CD8-positive, alpha-beta memory T cell (primary cell): ENCODE measurements around the gene TTLL8. TPM values are rescaled to one million over a fixed set of nuclear protein-coding genes. Genes with fewer than 3 reads are reported as not detected.

ENCODE experiments used
- CTCF ChIA-PET: fragments of 350-600 bp; sonication (Branson Sonifier 250); formaldehyde crosslinking; loops from one replicate; lab custom pipeline; 2021; ENCODE audit warnings: antibody characterized with exemption; lab: Charles Lee
- POLR2A ChIA-PET: fragments of 350-600 bp; sonication (Branson Sonifier 250); formaldehyde crosslinking; loops from one replicate; lab custom pipeline; 2021; ENCODE audit warnings: antibody characterized with exemption; lab: Charles Lee
- DNase-seq, 5 donors: peaks; one replicate each; pipeline versions ENCODE4 v3.0.0 to v3.0.0-alpha.2; 2020 to 2022; ENCODE audit warnings: mixed read lengths in 1 of 5
- H3K27ac ChIP-seq: one replicate; pipeline ENCODE4 v1.7.0; 2013; ENCODE audit warnings: low read depth, mild to moderate bottlenecking, low read length, moderate library complexity
- H3K27me3 ChIP-seq: 2 replicates; pipeline ENCODE4 v1.7.0; 2013; ENCODE audit warnings: low read length, mild to moderate bottlenecking; ENCODE audit not compliant: insufficient read depth, poor library complexity, severe bottlenecking
- H3K36me3 ChIP-seq: 2 replicates; pipeline ENCODE4 v1.7.0; 2013; ENCODE audit warnings: mild to moderate bottlenecking, low read length, moderate library complexity; ENCODE audit not compliant: insufficient read depth
- H3K4me1 ChIP-seq: 2 replicates; pipeline ENCODE4 v1.7.0; 2013; ENCODE audit warnings: mild to moderate bottlenecking, low read length, moderate library complexity; ENCODE audit not compliant: insufficient read depth
- H3K4me3 ChIP-seq: 2 replicates; pipeline ENCODE4 v1.7.0; 2013; ENCODE audit warnings: mild to moderate bottlenecking, low read length
- H3K9me3 ChIP-seq: 2 replicates; pipeline ENCODE4 v1.7.0; 2013; ENCODE audit warnings: mild to moderate bottlenecking, low read length
- H3K27ac Mint-ChIP-seq, 8 donors: one replicate each; pipeline ENCODE4 v1.8.0; 2020 to 2021; ENCODE audit warnings: mixed read lengths in 8 of 8, mild to moderate bottlenecking in 6 of 8, inconsistent platforms in 3 of 8, moderate library complexity in 3 of 8
- H3K27me3 Mint-ChIP-seq, 2 donors: one replicate each; pipeline ENCODE4 v1.8.0; 2020 to 2021; ENCODE audit warnings: mixed read lengths in 2 of 2, mild to moderate bottlenecking in 1 of 2, moderate library complexity in 1 of 2
- H3K36me3 Mint-ChIP-seq, 3 donors: one replicate each; pipeline ENCODE4 v1.8.0; 2020 to 2021; ENCODE audit warnings: mixed read lengths in 3 of 3, inconsistent platforms in 1 of 3, mild to moderate bottlenecking in 1 of 3
- H3K4me1 Mint-ChIP-seq, 3 donors: one replicate each; pipeline ENCODE4 v1.8.0; 2020 to 2021; ENCODE audit warnings: mixed read lengths in 3 of 3, inconsistent platforms in 1 of 3, mild to moderate bottlenecking in 1 of 3
- H3K4me3 Mint-ChIP-seq, 7 donors: one replicate each; pipeline ENCODE4 v1.8.0; 2020 to 2021; ENCODE audit warnings: mixed read lengths in 7 of 7, mild to moderate bottlenecking in 6 of 7, moderate library complexity in 4 of 7, inconsistent platforms in 2 of 7
- H3K9me3 Mint-ChIP-seq, 5 donors: one replicate each; pipeline ENCODE4 v1.8.0; 2020 to 2022; ENCODE audit warnings: mixed read lengths in 5 of 5, mild to moderate bottlenecking in 3 of 5, moderate library complexity in 2 of 5, inconsistent platforms in 1 of 5
- polyA plus RNA-seq: library from polyadenylated mRNA; unstranded; fragments of 300-500 nt; fragmentation: Illumina TruSeq; gene quantifications from one replicate; pipeline ENCODE4 v1.2.3, GENCODE V29; 2021
- total RNA-seq, 2 experiments: library from RNA; stranded (reverse); gene quantifications; one replicate each; pipeline ENCODE4 v1.2.3, GENCODE V29; 2021

TTLL8 gene
- total RNA-seq (not detected), polyA plus RNA-seq (not detected)

DNA sequence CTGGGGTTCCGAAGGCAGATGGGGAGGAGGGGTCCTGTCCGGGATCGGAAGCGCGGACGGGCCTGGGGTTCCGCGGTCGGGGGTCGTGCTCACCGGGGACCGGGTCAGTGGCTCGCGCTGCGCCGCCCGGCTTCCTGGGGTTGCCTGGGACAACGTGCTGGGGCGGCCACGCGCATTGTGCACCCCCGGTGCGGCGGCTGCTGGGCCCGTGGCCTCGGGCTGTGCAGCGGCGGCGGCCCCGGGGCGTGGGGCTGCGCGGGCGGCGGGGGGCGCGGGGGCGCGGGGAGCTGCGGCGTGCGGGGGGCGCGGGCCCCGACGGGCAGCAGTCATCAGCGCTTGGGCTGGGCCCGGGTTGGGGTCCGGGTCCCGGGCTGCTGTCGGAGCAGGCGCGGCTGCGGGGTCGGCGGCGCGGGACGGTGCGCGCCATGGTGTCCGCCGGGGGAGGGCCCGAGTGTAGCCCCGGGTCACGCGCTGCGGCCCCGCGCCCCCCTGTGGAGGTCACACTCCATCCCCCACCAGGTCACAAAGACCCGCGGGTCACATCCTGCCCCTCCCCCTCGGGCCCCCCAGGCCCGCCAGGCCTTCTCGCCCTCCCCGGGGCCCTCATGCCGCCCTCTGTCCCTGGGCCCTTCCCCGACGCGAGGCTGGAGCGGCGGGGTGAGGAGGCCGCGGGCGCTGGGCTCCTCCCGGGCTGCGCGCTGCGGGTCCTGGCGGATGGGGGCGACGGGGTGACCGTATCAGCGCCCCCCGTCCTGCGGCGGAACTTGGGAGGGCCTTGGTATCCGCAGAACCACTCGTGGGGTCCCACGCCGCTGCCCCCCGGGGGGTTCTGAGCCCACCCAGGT lies at the start of gene TTLL8:
TSS of gene TTLL8 (minus strand) at position 238 of the 845 bp plus-strand sequence.
- H3K27me3 ChIP-seq = peaks cover 4% of the 10 kb centered on the region
- H3K27me3 Mint-ChIP-seq = peaks cover 15 to 48% of the 10 kb centered on the region in 2 donors
- CTCF ChIA-PET = no interaction called here

DNA sequence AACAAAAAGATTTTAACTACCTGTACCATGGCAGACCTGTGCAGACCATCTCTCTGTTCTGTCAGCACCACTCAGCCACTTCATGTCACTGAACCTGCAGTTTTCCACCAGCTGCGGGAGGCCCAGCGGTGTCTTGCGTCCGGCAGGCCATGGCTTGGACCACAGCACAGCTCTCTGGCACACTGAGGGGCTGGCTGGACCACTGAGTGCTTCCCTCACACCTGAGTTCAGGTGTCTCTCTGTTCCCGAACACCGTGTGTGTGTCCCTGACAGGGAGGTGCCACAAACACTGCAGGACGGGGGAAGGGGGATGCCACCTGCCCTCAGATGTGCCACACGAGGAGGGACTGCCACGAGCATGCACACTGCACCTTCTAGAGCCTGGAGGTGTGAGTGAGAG lies 49.4 kb upstream of the TTLL8 start:
- H3K9me3 ChIP-seq = no peaks in the 10 kb centered on the region
- no peak overlapping the region for H3K4me3 ChIP-seq
- Mint-ChIP-seq H3K4me1 (peaks cover 5 to 21% (median 9%) of the 10 kb centered on the region in 3 donors), H3K27ac (no peak overlapping the region), H3K36me3 (no peaks in the 10 kb centered on the region), H3K4me3 (no peak overlapping the region), H3K27me3 (peaks cover 7 to 9% of the 10 kb centered on the region in 2 donors), H3K9me3 (no peaks in the 10 kb centered on the region)
- CTCF ChIA-PET = no interaction called here
- H3K27ac ChIP-seq = no peak overlapping the region
- POLR2A ChIA-PET = no interaction called here
- no peak for DNase-seq
- no peaks in the 10 kb centered on the region for H3K36me3 ChIP-seq
- no peaks in the 10 kb centered on the region for H3K4me1 ChIP-seq
- H3K27me3 ChIP-seq = no peaks in the 10 kb centered on the region

More for the DNA sequence above, at the start of gene TTLL8:
- H3K9me3 Mint-ChIP-seq = peaks cover 0 to 8% (median 4%) of the 10 kb centered on the region in 5 donors
- no peaks in the 10 kb centered on the region for H3K4me1 ChIP-seq
- H3K36me3 Mint-ChIP-seq = peaks cover 0 to 3% (median 0%) of the 10 kb centered on the region in 3 donors
- H3K9me3 ChIP-seq = no peaks in the 10 kb centered on the region
- no peak within 1 kb of the TSS for H3K27ac ChIP-seq
- H3K27ac Mint-ChIP-seq = no peak within 1 kb of the TSS
- H3K4me3 ChIP-seq = no peak within 1 kb of the TSS
- POLR2A ChIA-PET = no interaction called here
- H3K4me3 Mint-ChIP-seq = peak within 1 kb of the TSS in 2 of 7 donors; percentile 24 to 27
- no peak for DNase-seq
- H3K36me3 ChIP-seq = no peaks in the 10 kb centered on the region
- peaks cover 0 to 12% (median 0%) of the 10 kb centered on the region in 3 donors for H3K4me1 Mint-ChIP-seq

DNA sequence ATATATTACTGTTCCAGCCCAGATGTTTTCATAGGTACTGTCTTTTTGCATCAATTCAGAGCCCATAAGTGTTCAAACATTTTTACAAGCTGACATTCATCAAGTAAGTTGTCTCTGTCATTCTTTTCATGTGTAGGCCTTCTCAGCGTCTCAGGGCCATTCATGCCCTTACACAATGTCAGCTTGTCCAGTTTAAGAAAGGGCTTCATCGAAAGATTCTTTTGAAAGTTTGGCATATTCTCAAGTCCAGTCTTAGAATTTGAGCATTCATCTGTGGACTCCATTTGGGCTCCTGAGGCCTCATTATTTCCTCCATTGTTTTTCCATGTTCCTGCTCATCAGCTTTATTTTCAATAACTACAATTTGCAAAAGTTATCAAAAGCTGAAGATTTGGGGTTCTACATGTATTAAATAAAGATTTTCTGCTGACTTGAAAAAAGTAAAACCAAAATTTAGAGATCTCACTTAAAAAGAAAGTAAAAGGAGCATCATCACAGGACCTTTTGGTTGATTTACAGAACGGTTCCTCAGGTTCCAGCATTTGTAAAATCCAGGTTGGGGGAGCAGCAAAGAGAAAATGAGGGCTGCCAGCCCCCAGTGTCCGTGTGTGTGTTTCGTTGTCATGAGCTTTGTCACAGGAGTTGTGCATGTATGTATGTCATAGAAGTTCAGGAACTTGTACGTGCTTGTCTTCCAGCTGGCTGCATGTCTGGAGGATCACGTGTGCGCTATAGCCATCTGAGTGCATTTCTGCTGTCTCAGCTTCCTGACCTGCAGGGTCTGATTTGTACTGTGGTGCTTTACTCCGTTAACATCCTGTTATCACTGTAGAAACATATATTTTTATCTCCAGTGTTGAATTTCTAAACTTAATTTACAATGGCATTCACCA lies 47.4 kb upstream of the TTLL8 start:
- POLR2A ChIA-PET = interaction anchor here (0.7 kb wide), 1 partner anchor 125 kb away, joined by 4 read pairs; no protein-coding TSS in a partner anchor
- Mint-ChIP-seq H3K4me3 (peak overlapping the region in 6 of 7 donors; percentile 19 to 72 (median 58)), H3K36me3 (no peaks in the 10 kb centered on the region), H3K4me1 (peaks cover 3 to 8% (median 5%) of the 10 kb centered on the region in 3 donors), H3K27me3 (peaks cover 7 to 23% of the 10 kb centered on the region in 2 donors), H3K9me3 (no peaks in the 10 kb centered on the region), H3K27ac (no peak overlapping the region)
- Histone ChIP-seq H3K4me1 (no peaks in the 10 kb centered on the region), H3K4me3 (peak overlapping the region; percentile 12), H3K27me3 (no peaks in the 10 kb centered on the region), H3K27ac (peak overlapping the region; percentile 6), H3K36me3 (no peaks in the 10 kb centered on the region), H3K9me3 (no peaks in the 10 kb centered on the region)
- CTCF ChIA-PET = interaction anchor here (0.7 to 1.7 kb wide), 3 partner anchors 12 to 235 kb away, joined by 3 to 5 read pairs (median 4); no protein-coding TSS in a partner anchor
- no peak for DNase-seq

DNA sequence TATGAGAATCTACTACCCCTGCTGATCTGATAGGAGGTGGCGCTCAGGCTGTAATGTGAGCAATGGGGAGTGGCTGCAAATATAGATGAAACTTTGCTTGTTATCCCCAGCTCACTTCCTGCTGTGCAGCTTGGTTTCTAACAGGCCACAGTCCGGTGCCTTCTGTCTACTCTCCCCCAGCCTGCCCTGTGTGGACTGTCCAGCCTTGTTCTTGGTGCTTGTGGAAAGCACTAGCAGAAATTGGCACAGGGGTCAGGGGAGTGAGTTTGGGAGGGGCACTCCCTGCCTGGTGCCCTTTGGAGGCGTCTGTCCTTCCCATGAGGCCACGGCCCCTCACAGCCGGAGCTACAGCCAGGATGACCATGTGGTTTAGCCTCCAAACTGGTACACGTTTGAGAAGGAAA lies 46.0 kb upstream of the TTLL8 start:
- H3K27me3 ChIP-seq = no peaks in the 10 kb centered on the region
- CTCF ChIA-PET = no interaction called here
- H3K36me3 ChIP-seq = no peaks in the 10 kb centered on the region
- H3K27ac ChIP-seq = no peak overlapping the region
- Mint-ChIP-seq H3K4me1 (peaks cover 3 to 8% (median 5%) of the 10 kb centered on the region in 3 donors), H3K27me3 (peaks cover 8 to 29% of the 10 kb centered on the region in 2 donors), H3K36me3 (no peaks in the 10 kb centered on the region), H3K4me3 (no peak overlapping the region), H3K9me3 (no peaks in the 10 kb centered on the region), H3K27ac (peak overlapping the region in 1 of 8 donors; percentile 83)
- no peak overlapping the region for H3K4me3 ChIP-seq
- no peaks in the 10 kb centered on the region for H3K9me3 ChIP-seq
- POLR2A ChIA-PET = no interaction called here
- H3K4me1 ChIP-seq = no peaks in the 10 kb centered on the region
- no peak for DNase-seq

DNA sequence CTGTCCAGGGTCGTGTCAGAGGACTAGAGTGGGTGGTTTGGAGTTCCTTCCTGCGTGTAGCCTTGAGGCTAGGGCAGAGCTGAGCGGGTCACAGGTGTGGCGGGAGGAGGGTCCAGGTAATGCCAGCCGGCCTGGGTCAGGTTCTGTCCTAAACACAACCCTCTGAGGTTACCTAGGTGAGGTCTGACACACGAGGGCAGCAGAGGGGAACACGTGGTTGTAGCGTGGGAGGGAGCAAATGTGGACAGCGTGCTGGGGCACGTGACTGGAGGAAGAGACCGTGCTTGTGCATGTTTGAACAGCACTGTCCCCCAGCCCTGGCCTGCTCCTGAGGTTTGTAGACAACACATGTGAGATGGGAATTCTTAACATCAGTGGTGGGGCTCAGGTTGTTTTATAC lies 44.8 kb upstream of the TTLL8 start:
- Histone ChIP-seq H3K36me3 (no peaks in the 10 kb centered on the region), H3K27ac (no peak overlapping the region), H3K27me3 (no peaks in the 10 kb centered on the region), H3K9me3 (no peaks in the 10 kb centered on the region), H3K4me3 (no peak overlapping the region), H3K4me1 (no peaks in the 10 kb centered on the region)
- peaks cover 9 to 39% of the 10 kb centered on the region in 2 donors for H3K27me3 Mint-ChIP-seq
- CTCF ChIA-PET = no interaction called here
- peak overlapping the region in 1 of 8 donors; percentile 39 for H3K27ac Mint-ChIP-seq
- no peak for DNase-seq
- no peak overlapping the region for H3K4me3 Mint-ChIP-seq
- no peaks in the 10 kb centered on the region for H3K9me3 Mint-ChIP-seq
- no peaks in the 10 kb centered on the region for H3K36me3 Mint-ChIP-seq
- POLR2A ChIA-PET = no interaction called here
- H3K4me1 Mint-ChIP-seq = peaks cover 3 to 8% (median 5%) of the 10 kb centered on the region in 3 donors

DNA sequence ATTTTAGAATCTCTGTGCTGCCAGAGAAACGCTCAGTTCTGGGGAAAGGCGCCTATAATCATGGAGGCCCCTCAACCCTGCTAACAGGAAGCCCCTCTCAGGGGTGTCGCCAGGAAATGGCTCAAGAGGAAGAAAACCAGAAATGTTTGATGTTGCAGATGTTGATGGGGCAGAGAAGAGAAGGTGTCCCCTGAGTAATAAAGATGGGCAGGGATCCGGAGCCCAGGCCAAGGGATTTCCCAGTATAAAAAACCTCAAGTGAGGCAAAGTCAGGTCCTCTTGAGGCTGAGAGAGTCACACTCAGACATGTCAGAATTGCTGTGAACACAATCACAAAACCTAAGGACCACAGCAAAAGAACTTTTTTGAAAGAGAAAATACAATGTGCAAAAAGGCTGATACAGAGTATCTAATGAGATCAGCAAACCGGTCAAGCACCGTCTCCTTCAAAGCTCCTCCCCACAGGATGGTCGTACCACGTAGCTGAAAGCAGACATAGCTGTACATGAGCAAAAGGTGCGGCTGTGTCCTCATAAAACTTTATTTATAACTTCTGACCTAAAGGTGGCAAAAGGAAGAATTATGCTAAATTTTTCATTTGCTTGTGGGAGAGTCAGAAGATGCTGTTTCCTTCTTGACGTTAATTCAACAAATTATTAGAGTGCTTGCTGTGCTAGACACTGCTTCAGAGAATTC lies 43.9 kb upstream of the TTLL8 start:
- Histone ChIP-seq H3K4me1 (no peaks in the 10 kb centered on the region), H3K9me3 (no peaks in the 10 kb centered on the region), H3K27ac (no peak overlapping the region), H3K36me3 (no peaks in the 10 kb centered on the region), H3K4me3 (no peak overlapping the region), H3K27me3 (no peaks in the 10 kb centered on the region)
- no peak for DNase-seq
- Mint-ChIP-seq H3K4me1 (peaks cover 3 to 8% (median 5%) of the 10 kb centered on the region in 3 donors), H3K27ac (no peak overlapping the region), H3K27me3 (peaks cover 9 to 42% of the 10 kb centered on the region in 2 donors), H3K4me3 (no peak overlapping the region), H3K36me3 (no peaks in the 10 kb centered on the region), H3K9me3 (no peaks in the 10 kb centered on the region)
- CTCF ChIA-PET = no interaction called here
- POLR2A ChIA-PET = no interaction called here

DNA sequence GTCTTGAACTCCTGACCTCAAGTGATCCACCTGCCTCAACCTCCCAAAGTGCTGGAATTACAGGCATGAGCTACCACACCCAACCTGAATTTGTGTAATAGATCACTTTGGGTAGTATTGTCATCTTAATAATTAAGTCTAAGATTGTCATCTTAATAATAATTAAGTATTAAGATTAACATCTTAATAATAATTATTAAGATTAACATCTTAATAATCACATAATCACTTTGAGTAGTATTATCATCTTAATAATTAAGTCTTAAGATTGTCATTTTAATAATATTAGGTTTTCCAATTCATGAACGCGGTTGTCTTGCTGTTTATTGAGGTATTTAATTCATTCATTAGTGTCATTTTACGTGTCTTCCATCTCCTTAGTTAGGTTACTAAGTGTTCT lies 40.0 kb upstream of the TTLL8 start:
- Mint-ChIP-seq H3K27ac (no peak overlapping the region), H3K9me3 (no peaks in the 10 kb centered on the region), H3K4me3 (no peak overlapping the region), H3K36me3 (no peaks in the 10 kb centered on the region), H3K27me3 (peaks cover 15 to 52% of the 10 kb centered on the region in 2 donors), H3K4me1 (no peaks in the 10 kb centered on the region)
- Histone ChIP-seq H3K27me3 (no peaks in the 10 kb centered on the region), H3K27ac (no peak overlapping the region), H3K36me3 (no peaks in the 10 kb centered on the region), H3K9me3 (no peaks in the 10 kb centered on the region), H3K4me1 (no peaks in the 10 kb centered on the region), H3K4me3 (no peak overlapping the region)
- CTCF ChIA-PET = no interaction called here
- POLR2A ChIA-PET = no interaction called here
- no peak for DNase-seq
